Testis (tissue), 3 donors: ENCODE data around the gene CTF1. TPM values are rescaled to one million over a fixed set of nuclear protein-coding genes. Genes with fewer than 3 reads are reported as not detected.
A peak's percentile ranks its signal among the peaks of the same experiment; 100 is the strongest.

ENCODE experiments used
- DNase-seq: peaks from one replicate; pipeline ENCODE4 v3.0.0-alpha.2; 2019
- H3K27ac ChIP-seq, 2 donors: fragments of 200-600 bp; sonication (generic); one replicate each; pipeline ENCODE4 v1.5.1; 2019
- H3K27me3 ChIP-seq: fragments of 200-600 bp; sonication (generic); one replicate; pipeline ENCODE4 v1.5.1; 2019
- H3K36me3 ChIP-seq: fragments of 200-600 bp; sonication (generic); one replicate; pipeline ENCODE4 v1.5.1; 2017; ENCODE audit warnings: low read depth; ENCODE audit errors: missing control alignments
- H3K4me1 ChIP-seq: fragments of 200-600 bp; sonication (generic); one replicate; pipeline ENCODE4 v1.5.1; 2019
- H3K4me3 ChIP-seq, 2 donors: fragments of 200-600 bp; sonication (generic); one replicate each; pipeline ENCODE4 v1.5.1; 2017 to 2019
- H3K9me3 ChIP-seq: fragments of 200-600 bp; sonication (generic); one replicate; pipeline ENCODE4 v1.5.1; 2017
- CTCF ChIP-seq, 3 experiments: fragments of 450-650 bp in 2 of 3; fragments of 200-600 bp in 1 of 3; sonication (generic) in 1 of 3; IDR thresholded peaks; one replicate each; pipeline ENCODE4 v1.5.1; 2016 to 2019; ENCODE audit warnings: antibody characterized with exemption in 3 of 3, mild to moderate bottlenecking in 2 of 3, moderate library complexity in 1 of 3
- POLR2A ChIP-seq: fragments of 450-650 bp; IDR thresholded peaks from one replicate; pipeline ENCODE4 v1.6.1; 2017; ENCODE audit warnings: antibody characterized with exemption, mild to moderate bottlenecking, moderate library complexity
- WGBS, 2 donors: methylation state at CpG; one replicate each; pipeline ENCODE4 v1.1.5; 2018; 5-methylcytosine and 5-hydroxymethylcytosine counted together
- intact Hi-C: fragments of 100-400 bp; cut with DNase I; formaldehyde crosslinking; loops from one replicate; pipeline ENCODE4 v1.15.1; 2023; ENCODE audit warnings: low total_unique reads
- polyA plus RNA-seq: library from polyadenylated mRNA; stranded (reverse); fragments of 350-450 nt; fragmentation: Illumina TruSeq; extraction: RNeasy Lipid Tissue Mini Kit (QIAGEN cat#74804); gene quantifications from one replicate; pipeline ENCODE4 v1.2.3, GENCODE V29; 2014; ENCODE audit warnings: low read depth, low replicate concordance; ENCODE audit not compliant: insufficient read depth
- total RNA-seq, 2 donors: library from RNA; depleted of rRNA; stranded (reverse); fragments of >200 nt; gene quantifications; one replicate each; pipeline ENCODE4 v1.2.3, GENCODE V29; 2016

Gene CTF1
- total and polyA plus RNA-seq, 3 donors from 2014 or later: 5.6 to 9.0 (median 5.9) TPM

GRCh38 chr16:30949650-30950515, 53.5 kb downstream of the CTF1 start:
- Histone ChIP-seq H3K27me3 (no peaks in the 10 kb centered on the region), H3K4me3 (peak overlapping the region; percentile 90 to 98), H3K36me3 (no peaks in the 10 kb centered on the region), H3K27ac (peak overlapping the region; percentile 92 to 97), H3K4me1 (peaks cover 33% of the 10 kb centered on the region), H3K9me3 (no peaks in the 10 kb centered on the region)
- intact Hi-C loops: no loop called here
- WGBS, 2 donors: 8 to 12% methylated on average over 15 to 21 of the region's 21 CpGs
- no peak for TF ChIP-seq CTCF (IDR thresholded peaks at IDR 0.05)
- no peak for TF ChIP-seq POLR2A
- peak; percentile 94 for DNase-seq

- peak overlapping the region in 1 of 2 donors; percentile 97 for H3K27ac ChIP-seq
- no peaks in the 10 kb centered on the region for H3K36me3 ChIP-seq
- 53 to 60% methylated on average over 8 of the region's 8 CpGs for WGBS, 2 donors
- no peak for DNase-seq
- TF ChIP-seq CTCF (IDR thresholded peaks at IDR 0.05) (no peak), POLR2A (no peak)
- H3K9me3 ChIP-seq: no peaks in the 10 kb centered on the region
- H3K4me3 ChIP-seq: peak overlapping the region in 1 of 2 donors; percentile 98
- intact Hi-C loops: no loop called here
- H3K4me1 ChIP-seq: peaks cover 33% of the 10 kb centered on the region
- H3K27me3 ChIP-seq: no peaks in the 10 kb centered on the region
Observed at GRCh38 chr16:30950516-30951065, 54.2 kb downstream of the CTF1 start.

DNA sequence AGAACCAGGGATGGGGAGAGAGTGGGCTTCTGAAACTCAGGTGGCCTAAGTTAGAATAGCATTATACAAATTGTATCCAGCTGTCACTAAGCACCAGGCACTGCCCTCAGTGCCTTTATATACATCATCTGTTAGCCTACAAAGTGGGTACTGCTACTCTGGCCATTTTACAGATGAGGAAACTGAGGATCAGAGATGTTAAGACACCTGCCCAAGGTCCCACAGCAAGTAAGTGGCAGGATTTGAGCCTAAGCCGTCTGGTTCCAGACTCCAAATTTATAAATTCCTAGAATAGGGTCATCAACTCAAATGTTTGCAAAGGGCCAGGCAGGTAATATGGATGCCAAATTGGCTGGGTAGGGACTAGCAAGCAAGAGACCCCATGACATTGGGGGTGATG, 54.8 kb downstream of the CTF1 start:
- no peak overlapping the region for H3K4me3 ChIP-seq
- H3K9me3 ChIP-seq: no peaks in the 10 kb centered on the region
- intact Hi-C loops: no loop called here
- TF ChIP-seq CTCF (IDR thresholded peaks at IDR 0.05) (no peak), POLR2A (no peak)
- 56 to 77% methylated on average over 1 of the region's 1 CpG for WGBS, 2 donors
- H3K27me3 ChIP-seq: no peaks in the 10 kb centered on the region
- no peaks in the 10 kb centered on the region for H3K36me3 ChIP-seq
- H3K4me1 ChIP-seq: peaks cover 33% of the 10 kb centered on the region
- no peak for DNase-seq
- H3K27ac ChIP-seq: peak overlapping the region in 1 of 2 donors; percentile 97

GRCh38 chr16:30951750-30952149, 55.3 kb downstream of the CTF1 start:
- H3K4me3 ChIP-seq: no peak overlapping the region
- peak overlapping the region in 1 of 2 donors; percentile 97 for H3K27ac ChIP-seq
- intact Hi-C loops: no loop called here
- peaks cover 33% of the 10 kb centered on the region for H3K4me1 ChIP-seq
- 37 to 59% methylated on average over 3 of the region's 3 CpGs for WGBS, 2 donors
- H3K27me3 ChIP-seq: no peaks in the 10 kb centered on the region
- H3K36me3 ChIP-seq: no peaks in the 10 kb centered on the region
- TF ChIP-seq CTCF (IDR thresholded peaks at IDR 0.05): no peak
- no peak for TF ChIP-seq POLR2A
- H3K9me3 ChIP-seq: no peaks in the 10 kb centered on the region
- peak; percentile 84 for DNase-seq
